ENCODE results near the gene SDHC.
"Not testable (repeated sequence)": the region's sequence is repeated elsewhere in the genome, so short reads cannot be mapped to it uniquely, and the experiment has no call there.

SDHC gene

GRCh38 chr1:161382214-161383019 lies 68.2 kb downstream of the SDHC start:
- DNase-seq (ENCODE audit: low spot score): no peak

- no peak for DNase-seq (ENCODE audit: low spot score)
These were observed 74.5 kb downstream of the SDHC start for GRCh38 chr1:161388639-161389038.

GRCh38 chr1:161389158-161389557 lies 75.0 kb downstream of the SDHC start:
- not testable (repeated sequence) for DNase-seq (ENCODE audit: low spot score)

- DNase-seq (ENCODE audit: low spot score): peak; percentile 95
These were observed 75.7 kb downstream of the SDHC start for GRCh38 chr1:161389691-161390558.

- DNase-seq (ENCODE audit: low spot score): no peak
These were observed 76.3 kb downstream of the SDHC start for GRCh38 chr1:161390559-161390858.

GRCh38 chr1:161391136-161391535 lies 77.0 kb downstream of the SDHC start:
- DNase-seq (ENCODE audit: low spot score): not testable (repeated sequence)

GRCh38 chr1:161391611-161392010 lies 77.4 kb downstream of the SDHC start:
- DNase-seq (ENCODE audit: low spot score): no peak

- no peak for DNase-seq (ENCODE audit: low spot score)
These were observed 79.0 kb downstream of the SDHC start for GRCh38 chr1:161393151-161393550.

- DNase-seq (ENCODE audit: low spot score): not testable (repeated sequence)
These were observed 82.9 kb downstream of the SDHC start for GRCh38 chr1:161397038-161397437.

- DNase-seq (ENCODE audit: low spot score): no peak
These were observed 84.7 kb downstream of the SDHC start for GRCh38 chr1:161398900-161399256.

- peak; percentile 92 for DNase-seq (ENCODE audit: low spot score)
These were observed 85.2 kb downstream of the SDHC start for GRCh38 chr1:161399257-161399998.

- DNase-seq (ENCODE audit: low spot score): no peak
These were observed 88.3 kb downstream of the SDHC start for GRCh38 chr1:161402446-161402845.

- DNase-seq (ENCODE audit: low spot score): no peak
These were observed 89.9 kb downstream of the SDHC start for GRCh38 chr1:161404051-161404597.

- DNase-seq (ENCODE audit: low spot score): not testable (repeated sequence)
These were observed 92.4 kb downstream of the SDHC start for GRCh38 chr1:161406551-161406950.

GRCh38 chr1:161407451-161407985 lies 93.3 kb downstream of the SDHC start:
- no peak for DNase-seq (ENCODE audit: low spot score)

GRCh38 chr1:161408429-161409052 lies 94.4 kb downstream of the SDHC start:
- DNase-seq (ENCODE audit: low spot score): no peak

- not testable (repeated sequence) for DNase-seq (ENCODE audit: low spot score)
These were observed 95.9 kb downstream of the SDHC start for GRCh38 chr1:161409848-161410635.

GRCh38 chr1:161410636-161410970 lies 96.4 kb downstream of the SDHC start:
- DNase-seq (ENCODE audit: low spot score): not testable (repeated sequence)

Data from ecto neural progenitor cell (in vitro differentiated cells).